Skin of body (tissue), 2 donors: ENCODE data around the gene ZNF689. TPM values are rescaled to one million over a fixed set of nuclear protein-coding genes. Genes with fewer than 3 reads are reported as not detected.
A peak's percentile ranks its signal among the peaks of the same experiment; 100 is the strongest.
"Not testable (repeated sequence)": the region's sequence is repeated elsewhere in the genome, so short reads cannot be mapped to it uniquely, and the experiment has no call there.

ENCODE experiments used
- DNase-seq: peaks from one replicate; lab custom pipeline; 2025; lab: John Stamatoyannopoulos, UW
- total RNA-seq: library from RNA; depleted of rRNA; stranded (reverse); fragments of >200 nt; gene quantifications from one replicate; pipeline ENCODE4 v1.2.3, GENCODE V29; 2014

The ZNF689 gene
- total RNA-seq, 1 donor from 2014 or later = 3.3 TPM

- no peak for DNase-seq
These were observed 8.2 kb downstream of the ZNF689 start for GRCh38 chr16:30601966-30602365.

- DNase-seq = no peak
These were observed 9.3 kb downstream of the ZNF689 start for GRCh38 chr16:30600929-30601328.

DNA sequence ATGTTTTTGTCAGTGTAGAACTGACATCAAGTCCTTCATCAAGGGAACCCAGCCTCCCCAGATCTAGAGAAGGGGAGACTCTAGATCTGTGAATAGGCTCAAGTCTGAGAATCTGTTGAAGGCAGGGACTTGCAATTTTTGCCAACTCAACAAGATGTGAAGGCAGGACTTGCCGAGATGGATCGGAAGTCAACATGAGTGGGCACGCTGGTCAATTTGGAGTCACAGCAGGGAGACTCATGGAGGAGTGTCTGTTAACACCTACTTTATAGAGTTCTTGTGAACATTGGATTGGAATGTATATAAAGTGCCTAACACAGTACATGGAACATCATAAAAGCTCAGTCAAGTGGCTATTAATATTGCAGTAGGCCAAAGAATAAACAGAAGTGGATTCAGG is 10.0 kb downstream of the ZNF689 start:
- no peak for DNase-seq

DNA sequence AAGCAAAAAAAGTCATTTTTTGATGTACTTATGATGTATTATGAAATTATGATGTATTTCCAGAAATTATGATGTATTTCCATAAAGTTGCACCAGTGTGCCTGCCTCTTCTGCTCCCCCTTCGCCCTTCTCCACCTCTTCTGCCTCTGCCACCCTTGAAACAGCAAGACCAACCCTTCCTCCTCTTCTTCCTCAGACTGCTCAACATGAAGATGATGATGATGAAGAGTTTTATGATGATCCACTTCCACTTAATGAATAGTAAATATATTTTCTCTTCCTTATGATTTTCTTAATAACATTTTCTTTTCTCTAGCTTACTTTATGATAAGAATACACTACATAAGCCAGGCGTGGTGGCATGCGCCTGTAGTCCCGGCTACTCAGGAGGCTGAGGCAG is 17.3 kb downstream of the ZNF689 start:
- DNase-seq = no peak

DNA sequence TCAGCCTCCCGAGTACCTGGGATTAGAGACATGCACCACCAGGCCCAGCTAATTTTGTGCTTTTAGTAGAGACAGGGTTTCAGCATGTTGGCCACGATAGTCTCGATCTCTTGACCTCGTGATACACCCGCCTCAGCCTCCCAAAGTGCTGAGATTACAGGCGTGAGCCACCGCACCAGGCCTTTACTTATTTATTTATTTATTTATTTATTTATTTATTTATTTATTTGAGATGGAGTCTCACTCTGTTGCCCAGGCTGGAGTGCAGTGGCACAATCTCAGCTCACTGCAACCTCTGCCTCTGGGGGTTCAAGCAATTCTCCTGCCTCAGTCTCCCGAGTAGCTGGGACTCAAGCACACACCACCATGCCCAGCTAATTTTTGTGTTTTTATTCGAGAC is 19.3 kb downstream of the ZNF689 start:
- not testable (repeated sequence) for DNase-seq

GRCh38 chr16:30589582-30589981 is 20.6 kb downstream of the ZNF689 start:
- not testable (repeated sequence) for DNase-seq

DNA sequence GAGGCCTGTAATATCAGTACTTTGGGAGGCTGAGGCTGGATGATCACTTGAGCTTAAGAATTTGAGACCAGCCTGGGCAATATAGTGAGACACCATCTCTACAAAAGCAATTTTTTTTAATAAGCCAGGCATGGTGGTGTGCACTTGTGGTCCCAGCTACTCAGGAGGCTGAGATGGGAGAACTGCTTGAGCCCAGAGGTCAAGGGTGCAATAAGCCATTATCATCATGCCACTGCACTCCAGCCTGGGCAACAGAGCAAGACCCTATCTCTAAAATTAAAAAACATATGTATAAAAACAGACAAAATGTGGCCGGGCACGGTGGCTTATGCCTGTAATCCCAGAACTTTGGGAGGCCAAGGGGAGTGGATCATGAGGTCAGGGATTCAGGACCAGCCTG is 21.5 kb downstream of the ZNF689 start:
- DNase-seq = no peak

DNA sequence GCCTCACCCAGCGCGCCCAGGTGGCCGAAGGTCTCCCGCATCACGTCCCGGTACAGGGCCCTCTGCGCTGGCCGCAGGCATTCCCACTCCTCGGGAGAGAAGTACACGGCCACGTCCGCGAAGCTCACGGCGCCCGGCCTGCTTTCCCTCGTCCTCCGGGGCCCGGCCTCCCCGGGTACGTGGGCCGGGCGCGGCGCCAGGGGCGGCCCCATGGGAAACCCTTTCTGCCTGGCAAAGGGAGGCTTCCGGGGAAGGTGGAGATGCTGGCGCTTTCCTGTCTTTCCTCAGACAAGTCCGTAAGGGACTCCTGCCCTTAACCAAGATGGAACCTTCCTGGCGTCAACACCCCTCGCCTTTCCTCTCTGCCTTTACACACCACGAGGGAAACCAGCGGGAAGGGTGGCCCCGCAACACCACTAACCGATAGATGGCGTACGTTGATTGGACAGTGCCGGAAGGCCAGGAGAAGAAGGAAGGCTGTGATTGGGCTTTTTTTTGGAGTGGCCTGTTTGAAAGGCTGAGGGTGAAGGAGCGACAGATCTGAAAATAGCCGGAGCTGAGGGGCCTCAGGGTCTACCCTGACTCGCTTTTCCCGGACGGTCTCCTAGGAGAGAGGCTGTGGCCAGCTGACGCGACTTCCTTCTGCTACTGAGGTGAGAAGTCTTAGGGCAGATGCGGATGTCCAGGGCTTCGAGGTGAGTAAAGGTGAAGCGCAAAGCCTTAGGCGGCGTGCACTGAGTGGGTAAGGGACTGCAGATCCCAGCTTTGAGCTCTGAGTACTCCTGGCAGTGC is 24.6 kb downstream of the ZNF689 start, which contains the start of gene ZNF785:
ZNF785 (minus strand) TSS at position 298 of the 792 bp plus-strand sequence; CDS start at position 212, 86 bp downstream.
- peak; percentile 99 for DNase-seq

- no peak for DNase-seq
These were observed 25.2 kb downstream of the ZNF689 start for GRCh38 chr16:30585022-30585399.

DNA sequence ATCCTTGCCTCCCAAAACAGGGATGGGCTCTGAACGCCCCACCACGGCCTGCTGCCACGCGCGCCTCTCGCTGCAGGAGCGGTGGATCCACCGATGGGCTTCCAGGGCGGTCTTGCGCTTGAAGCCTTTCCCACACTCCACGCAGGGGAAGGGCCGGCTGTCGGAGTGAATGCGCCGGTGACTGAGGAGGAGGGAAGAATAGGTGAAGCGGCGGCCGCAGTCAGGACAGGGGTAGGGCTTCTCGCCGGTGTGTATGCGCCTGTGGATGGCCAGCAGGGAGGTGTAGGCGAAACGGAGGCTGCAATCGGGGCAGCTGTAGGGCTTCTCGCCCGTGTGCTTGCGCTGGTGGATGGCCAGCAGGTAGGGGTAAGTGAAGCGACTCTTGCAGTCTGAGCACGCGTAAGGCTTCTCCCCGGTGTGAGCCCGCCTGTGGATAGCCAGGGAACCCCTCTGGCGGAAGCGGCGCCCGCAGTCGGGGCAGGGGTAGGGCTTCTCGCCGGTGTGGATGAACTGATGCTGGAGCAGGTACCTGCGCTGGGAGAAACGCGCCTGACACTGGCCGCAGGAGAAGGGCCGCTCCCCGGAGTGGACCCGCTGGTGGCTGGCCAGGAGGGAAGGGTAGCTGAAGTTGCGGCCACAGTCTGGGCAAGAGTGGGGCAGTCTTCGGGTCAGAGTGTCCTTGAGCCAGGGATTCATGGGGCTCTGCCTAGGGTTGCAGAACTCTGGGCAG is 27.4 kb downstream of the ZNF689 start:
- DNase-seq = no peak

DNA sequence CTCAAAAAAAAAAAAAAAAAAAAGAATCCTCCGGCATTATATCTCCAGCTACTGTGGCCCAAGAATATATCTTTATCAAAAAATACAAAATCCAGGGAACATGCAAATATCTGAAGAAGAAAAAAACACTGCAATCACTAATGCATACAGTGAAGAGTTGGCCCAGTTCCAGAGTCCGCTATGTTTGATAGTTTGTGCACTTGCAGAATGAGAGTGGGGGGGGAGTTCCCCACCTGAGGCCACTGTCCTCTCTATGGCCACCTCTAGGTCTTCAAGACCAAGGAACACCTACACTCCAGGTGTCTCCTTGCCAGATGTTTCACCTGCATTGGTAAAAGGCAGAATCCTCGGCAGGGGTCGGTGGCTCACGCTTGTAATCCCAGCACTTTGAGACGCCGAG is 28.7 kb downstream of the ZNF689 start:
- DNase-seq = no peak

DNA sequence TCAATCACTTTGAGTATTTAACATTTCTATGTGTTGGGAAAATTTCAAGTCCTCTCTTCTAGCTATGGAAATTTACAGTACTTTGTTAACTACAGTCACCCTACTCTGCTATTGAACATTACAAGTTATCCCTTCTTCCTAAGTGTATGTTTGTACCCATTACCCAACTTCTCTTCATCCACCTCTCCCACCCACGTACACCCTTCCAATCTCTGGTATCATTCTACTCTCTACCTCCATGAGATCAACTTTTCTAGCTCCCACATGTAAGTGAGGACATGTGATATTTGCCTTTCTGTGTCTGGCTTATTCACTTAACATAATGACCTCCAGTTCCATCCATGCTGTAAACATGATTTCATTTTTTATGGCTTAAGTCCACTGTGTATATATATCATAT is 35.5 kb downstream of the ZNF689 start:
- no peak for DNase-seq

- DNase-seq = peak; percentile 95
These were observed 38.5 kb downstream of the ZNF689 start, which contains the start of gene ZNF688 for GRCh38 chr16:30571445-30572322. ZNF688 (minus strand) TSS chr16:30571714; CDS start chr16:30571629, 85 bp downstream.

DNA sequence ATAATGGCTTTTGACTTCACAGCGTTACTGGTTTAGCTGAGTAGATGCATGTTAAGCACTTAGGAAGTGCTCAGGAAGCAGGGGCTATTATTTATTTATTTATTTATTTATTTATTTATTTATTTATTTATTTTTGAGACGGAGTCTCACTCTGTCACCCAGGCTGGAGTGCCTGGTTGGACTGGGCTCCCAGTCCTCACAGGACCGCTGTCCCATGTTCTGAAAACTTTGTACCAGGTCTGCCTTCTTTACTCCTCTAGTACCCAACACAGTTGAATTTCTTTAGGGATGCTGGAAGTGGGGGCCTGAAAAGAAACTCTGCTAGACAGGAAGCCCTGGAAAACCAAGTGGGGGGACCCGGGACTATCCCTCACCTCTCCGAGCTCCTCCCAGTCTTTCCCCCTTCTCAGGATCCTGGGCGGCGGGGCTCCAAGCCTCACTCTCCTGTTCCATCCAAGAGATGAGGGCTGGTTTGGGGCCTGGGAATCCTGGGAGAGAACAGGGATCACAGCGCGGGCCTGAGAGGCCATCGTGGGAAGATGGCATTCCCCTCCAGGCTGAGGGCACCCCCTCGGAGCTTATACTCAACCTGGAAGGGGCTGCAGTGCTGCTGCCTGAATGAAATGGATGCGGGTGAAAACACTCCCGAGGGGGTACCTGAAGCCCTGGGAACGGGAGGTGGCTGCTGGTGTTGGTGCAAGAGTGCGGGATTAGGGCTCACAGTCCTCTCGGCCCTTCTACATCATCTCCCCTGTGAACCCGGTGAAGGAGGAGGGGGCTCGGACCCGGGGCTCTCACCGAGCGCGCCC is 39.3 kb downstream of the ZNF689 start:
- peak; percentile 39 for DNase-seq

- DNase-seq = peak; percentile 14
These were observed 40.2 kb downstream of the ZNF689 start for GRCh38 chr16:30569746-30570635.

GRCh38 chr16:30569281-30569680 is 40.9 kb downstream of the ZNF689 start:
- DNase-seq = no peak

GRCh38 chr16:30567991-30568638 is 42.1 kb downstream of the ZNF689 start:
- no peak for DNase-seq

DNA sequence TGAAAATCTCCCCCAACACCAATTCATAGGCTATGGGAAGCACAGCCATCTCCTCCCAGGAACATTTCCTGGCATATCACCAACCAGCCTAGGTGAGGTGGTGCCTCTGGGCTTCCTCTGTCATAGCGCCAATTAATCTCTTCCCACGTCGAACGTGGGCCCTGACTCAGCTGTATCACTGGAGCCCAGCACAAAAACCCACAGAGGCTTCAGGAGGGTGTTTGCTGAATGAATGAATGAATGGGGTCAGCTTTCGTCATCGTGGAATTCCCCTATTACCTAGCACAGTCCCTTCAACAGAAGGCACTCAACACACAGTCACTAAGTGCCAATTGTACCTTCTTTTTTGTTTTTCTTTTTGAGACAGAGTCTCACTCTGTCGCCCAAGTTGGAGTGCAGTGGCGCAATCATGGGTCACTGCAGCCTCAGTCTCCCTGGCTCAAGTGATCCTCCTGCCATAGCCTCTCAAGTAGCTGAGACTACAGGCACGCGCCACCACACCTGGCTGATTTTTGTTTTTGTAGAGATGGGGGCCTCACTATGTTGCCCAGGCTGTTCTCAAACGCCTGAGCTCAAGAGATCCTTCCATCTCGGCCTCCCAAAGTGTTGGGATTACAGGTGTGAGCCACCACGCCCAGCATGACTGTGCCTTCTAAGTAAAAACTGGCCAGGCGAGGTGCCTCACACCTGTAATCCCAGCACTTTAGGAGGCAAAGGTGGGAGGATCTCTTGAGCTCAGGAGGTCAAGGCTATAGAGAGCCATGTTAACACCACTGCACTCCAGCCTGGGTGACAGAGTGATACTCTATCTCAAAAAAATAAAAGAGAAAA is 42.8 kb downstream of the ZNF689 start:
- no peak for DNase-seq
